Mammary epithelial cell (primary cell): ENCODE results near the gene RXRB.

ENCODE experiments used
- CTCF ChIP-seq, 2 donors: IDR thresholded peaks in 1 of 2; conservative IDR thresholded peaks in 1 of 2; 2 replicates each; pipeline ENCODE4 v1.5.1; 2011 to 2012; ENCODE audit warnings: inconsistent platforms in 2 of 2, low read length in 2 of 2, mild to moderate bottlenecking in 2 of 2, control low read depth in 1 of 2, low read depth in 1 of 2; ENCODE audit not compliant: insufficient read depth in 1 of 2; ENCODE audit errors: extremely low read depth in 1 of 2
- EZH2 ChIP-seq: IDR thresholded peaks from 2 replicates; pipeline ENCODE4 v1.6.1; 2012; ENCODE audit warnings: low read length, inconsistent platforms, borderline replicate concordance

GRCh38 chr6:33176906-33177305 is 23.6 kb downstream of the RXRB start:
- no peak for TF ChIP-seq CTCF (conservative IDR thresholded peaks at IDR 0.05 in 1 of 2, IDR thresholded peaks at IDR 0.05 in 1 of 2; ENCODE audit: extremely low read depth in 1 of 2, insufficient read depth in 1 of 2, low read depth in 1 of 2, low read length in 2 of 2)
- no peak for TF ChIP-seq EZH2
